ENCODE results near the gene CCR5AS.

CCR5AS gene

DNA sequence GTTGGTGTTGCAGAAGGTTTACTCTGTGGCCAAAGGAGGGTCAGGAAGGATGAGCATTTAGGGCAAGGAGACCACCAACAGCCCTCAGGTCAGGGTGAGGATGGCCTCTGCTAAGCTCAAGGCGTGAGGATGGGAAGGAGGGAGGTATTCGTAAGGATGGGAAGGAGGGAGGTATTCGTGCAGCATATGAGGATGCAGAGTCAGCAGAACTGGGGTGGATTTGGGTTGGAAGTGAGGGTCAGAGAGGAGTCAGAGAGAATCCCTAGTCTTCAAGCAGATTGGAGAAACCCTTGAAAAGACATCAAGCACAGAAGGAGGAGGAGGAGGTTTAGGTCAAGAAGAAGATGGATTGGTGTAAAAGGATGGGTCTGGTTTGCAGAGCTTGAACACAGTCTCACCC lies 32.1 kb downstream of the CCR5AS start:
- no peak for DNase-seq

DNA sequence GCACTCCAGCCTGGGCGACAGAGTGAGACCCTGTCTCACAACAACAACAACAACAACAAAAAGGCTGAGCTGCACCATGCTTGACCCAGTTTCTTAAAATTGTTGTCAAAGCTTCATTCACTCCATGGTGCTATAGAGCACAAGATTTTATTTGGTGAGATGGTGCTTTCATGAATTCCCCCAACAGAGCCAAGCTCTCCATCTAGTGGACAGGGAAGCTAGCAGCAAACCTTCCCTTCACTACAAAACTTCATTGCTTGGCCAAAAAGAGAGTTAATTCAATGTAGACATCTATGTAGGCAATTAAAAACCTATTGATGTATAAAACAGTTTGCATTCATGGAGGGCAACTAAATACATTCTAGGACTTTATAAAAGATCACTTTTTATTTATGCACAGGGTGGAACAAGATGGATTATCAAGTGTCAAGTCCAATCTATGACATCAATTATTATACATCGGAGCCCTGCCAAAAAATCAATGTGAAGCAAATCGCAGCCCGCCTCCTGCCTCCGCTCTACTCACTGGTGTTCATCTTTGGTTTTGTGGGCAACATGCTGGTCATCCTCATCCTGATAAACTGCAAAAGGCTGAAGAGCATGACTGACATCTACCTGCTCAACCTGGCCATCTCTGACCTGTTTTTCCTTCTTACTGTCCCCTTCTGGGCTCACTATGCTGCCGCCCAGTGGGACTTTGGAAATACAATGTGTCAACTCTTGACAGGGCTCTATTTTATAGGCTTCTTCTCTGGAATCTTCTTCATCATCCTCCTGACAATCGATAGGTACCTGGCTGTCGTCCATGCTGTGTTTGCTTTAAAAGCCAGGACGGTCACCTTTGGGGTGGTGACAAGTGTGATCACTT lies 34.1 kb downstream of the CCR5AS start:
- no peak for DNase-seq

DNA sequence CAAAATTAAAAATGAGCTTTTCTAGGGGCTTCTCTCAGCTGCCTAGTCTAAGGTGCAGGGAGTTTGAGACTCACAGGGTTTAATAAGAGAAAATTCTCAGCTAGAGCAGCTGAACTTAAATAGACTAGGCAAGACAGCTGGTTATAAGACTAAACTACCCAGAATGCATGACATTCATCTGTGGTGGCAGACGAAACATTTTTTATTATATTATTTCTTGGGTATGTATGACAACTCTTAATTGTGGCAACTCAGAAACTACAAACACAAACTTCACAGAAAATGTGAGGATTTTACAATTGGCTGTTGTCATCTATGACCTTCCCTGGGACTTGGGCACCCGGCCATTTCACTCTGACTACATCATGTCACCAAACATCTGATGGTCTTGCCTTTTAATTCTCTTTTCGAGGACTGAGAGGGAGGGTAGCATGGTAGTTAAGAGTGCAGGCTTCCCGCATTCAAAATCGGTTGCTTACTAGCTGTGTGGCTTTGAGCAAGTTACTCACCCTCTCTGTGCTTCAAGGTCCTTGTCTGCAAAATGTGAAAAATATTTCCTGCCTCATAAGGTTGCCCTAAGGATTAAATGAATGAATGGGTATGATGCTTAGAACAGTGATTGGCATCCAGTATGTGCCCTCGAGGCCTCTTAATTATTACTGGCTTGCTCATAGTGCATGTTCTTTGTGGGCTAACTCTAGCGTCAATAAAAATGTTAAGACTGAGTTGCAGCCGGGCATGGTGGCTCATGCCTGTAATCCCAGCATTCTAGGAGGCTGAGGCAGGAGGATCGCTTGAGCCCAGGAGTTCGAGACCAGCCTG lies 35.1 kb downstream of the CCR5AS start:
- DNase-seq = no peak

DNA sequence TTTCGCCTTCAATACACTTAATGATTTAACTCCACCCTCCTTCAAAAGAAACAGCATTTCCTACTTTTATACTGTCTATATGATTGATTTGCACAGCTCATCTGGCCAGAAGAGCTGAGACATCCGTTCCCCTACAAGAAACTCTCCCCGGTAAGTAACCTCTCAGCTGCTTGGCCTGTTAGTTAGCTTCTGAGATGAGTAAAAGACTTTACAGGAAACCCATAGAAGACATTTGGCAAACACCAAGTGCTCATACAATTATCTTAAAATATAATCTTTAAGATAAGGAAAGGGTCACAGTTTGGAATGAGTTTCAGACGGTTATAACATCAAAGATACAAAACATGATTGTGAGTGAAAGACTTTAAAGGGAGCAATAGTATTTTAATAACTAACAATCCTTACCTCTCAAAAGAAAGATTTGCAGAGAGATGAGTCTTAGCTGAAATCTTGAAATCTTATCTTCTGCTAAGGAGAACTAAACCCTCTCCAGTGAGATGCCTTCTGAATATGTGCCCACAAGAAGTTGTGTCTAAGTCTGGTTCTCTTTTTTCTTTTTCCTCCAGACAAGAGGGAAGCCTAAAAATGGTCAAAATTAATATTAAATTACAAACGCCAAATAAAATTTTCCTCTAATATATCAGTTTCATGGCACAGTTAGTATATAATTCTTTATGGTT lies 35.9 kb downstream of the CCR5AS start, which contains the start of gene CCR5:
Gene CCR5, plus strand, starts transcription at position 108 of the 680 bp plus-strand sequence. CDS start 1,957 bp downstream, outside the sequence.
- DNase-seq = no peak

DNA sequence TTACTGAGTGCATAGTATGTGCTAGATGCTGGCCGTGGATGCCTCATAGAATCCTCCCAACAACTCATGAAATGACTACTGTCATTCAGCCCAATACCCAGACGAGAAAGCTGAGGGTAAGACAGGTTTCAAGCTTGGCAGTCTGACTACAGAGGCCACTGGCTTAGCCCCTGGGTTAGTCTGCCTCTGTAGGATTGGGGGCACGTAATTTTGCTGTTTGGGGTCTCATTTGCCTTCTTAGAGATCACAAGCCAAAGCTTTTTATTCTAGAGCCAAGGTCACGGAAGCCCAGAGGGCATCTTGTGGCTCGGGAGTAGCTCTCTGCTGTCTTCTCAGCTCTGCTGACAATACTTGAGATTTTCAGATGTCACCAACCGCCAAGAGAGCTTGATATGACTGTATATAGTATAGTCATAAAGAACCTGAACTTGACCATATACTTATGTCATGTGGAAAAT lies 37.2 kb downstream of the CCR5AS start:
- DNase-seq = no peak

DNA sequence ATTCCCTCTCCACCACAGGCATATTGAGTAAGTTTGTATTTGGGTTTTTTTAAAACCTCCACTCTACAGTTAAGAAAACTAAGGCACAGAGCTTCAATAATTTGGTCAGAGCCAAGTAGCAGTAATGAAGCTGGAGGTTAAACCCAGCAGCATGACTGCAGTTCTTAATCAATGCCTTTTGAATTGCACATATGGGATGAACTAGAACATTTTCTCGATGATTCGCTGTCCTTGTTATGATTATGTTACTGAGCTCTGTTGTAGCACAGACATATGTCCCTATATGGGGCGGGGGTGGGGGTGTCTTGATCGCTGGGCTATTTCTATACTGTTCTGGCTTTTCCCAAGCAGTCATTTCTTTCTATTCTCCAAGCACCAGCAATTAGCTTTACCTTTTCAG lies 37.7 kb downstream of the CCR5AS start:
- no peak for DNase-seq

DNA sequence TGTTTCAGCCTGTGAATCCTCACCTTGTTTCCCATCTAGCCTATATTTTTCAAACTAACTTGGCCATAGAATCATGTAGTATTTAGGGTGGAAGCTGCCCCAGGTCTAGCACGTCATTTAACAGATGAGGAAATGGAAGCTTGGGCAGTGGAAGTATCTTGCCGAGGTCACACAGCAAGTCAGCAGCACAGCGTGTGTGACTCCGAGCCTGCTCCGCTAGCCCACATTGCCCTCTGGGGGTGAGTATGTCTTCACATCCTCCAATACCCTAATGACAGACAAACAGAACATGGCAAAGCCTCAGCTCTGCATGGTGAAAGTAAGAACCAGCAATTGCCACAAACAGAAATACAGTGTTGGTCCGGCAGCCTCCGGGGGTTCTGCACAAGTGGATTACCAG lies 38.3 kb downstream of the CCR5AS start:
- no peak for DNase-seq

DNA sequence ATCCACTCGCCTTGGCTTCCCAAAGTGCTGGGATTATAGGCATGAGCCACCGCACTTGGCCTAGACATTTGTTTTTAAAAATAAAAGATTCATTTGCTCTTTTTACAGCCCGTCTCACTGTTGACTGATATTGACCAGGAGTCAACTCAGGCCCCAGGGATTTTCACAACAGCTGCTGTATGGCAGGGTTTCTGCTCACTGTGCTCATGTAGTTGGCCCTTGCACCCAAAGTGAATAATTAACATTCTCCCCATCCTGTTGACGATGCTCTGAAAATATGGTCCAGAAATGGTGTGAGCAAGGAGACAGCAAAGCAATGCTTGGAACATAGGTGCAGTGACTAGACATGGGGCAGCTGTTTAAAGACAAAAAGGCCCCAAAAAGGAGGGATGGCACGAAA lies 39.1 kb downstream of the CCR5AS start:
- DNase-seq = no peak

DNA sequence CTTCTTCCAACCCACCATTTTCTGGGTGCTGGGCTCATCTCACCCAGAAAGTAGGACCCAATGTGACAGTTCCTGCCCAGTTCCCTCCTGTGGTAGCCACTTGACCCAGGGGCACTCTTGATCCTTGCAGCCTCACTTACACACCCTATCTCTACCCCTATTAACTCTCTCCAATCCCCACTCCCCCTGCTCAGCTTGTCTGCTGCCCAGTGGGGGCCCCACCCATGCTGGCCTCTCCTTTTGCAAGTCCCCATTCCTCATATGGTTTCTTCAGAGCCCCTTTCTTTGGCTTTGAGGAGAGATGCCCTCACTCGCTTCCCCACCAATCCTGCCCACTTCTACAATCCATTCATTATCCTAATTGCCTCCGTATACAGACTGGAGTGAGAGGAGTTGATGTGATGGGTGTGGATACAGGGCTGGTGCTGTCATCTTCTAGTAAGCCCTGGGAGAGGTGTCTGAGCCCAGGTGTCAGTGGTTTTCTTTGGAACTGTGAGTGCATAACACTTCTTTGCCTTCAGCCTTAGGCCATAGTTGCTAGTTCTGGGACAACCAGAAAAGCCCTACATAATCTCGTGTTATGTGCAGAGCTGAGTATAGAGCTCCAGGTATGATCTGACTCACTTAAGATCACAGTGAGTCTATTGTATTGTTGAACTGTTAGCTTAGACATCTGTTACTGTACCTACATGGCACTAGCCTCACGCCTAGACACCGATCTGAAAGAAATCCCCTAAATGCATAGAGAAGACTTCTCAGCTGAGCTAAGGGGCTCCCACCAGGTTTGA lies 40.9 kb downstream of the CCR5AS start:
- DNase-seq = no peak

DNA sequence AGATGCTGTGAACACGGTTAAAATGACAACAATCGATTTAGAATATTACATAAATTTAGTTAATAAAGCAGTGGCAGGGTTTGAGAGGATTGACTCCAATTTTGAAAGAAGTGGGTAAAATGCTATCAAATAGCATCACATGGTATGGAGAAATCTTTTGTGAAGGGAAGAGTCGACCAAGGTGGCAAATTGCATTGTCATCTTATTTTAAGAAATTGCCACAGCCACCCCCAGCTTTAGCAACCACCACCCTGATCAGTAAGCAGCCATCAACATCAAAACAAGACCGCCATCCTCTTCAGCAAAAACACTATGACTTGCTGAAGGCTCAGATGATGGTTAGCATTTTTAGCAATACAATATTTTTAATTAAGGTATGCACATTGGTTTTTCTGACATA lies 41.8 kb downstream of the CCR5AS start:
- DNase-seq = no peak

DNA sequence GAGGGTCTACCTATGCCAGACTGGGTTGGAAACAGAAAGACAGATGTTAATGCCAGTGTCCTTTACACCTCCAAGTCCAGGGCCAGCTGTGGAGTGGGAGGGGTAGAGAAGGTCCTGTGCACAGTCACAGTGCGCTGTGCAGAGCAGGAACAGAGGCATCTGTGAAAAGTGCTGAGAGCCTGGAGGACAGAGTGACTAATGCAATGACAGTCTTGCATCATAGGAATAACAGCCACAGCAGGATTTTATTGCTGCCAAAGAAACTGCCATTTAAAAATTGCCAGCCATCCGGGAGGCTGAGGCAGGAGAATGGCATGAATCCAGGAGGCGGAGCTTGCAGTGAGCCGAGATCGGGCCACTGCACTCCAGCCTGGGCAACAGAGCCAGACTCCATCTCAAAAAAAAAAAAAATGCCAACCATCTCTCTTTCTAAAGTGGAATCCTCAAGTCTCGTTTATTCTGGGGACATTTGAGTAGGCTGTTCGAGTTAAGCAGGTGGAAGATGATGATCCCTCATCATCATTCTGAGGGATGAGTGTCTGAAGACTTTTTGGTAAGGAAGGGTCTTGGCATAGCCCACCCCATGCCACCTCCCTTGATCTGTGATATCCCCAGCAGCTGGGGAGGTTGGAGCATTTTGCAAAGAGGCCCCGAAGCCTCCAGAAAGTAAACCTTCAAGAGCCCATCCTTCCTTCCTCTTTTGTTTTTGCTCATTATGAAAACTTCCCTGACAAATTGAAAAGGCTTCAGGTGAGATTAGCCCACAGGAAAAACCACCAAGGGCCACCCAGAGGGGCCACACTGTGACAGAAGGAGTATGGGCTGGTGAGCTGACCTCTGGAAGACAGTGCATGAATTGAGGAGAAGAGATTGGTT lies 45.2 kb downstream of the CCR5AS start:
- no peak for DNase-seq

DNA sequence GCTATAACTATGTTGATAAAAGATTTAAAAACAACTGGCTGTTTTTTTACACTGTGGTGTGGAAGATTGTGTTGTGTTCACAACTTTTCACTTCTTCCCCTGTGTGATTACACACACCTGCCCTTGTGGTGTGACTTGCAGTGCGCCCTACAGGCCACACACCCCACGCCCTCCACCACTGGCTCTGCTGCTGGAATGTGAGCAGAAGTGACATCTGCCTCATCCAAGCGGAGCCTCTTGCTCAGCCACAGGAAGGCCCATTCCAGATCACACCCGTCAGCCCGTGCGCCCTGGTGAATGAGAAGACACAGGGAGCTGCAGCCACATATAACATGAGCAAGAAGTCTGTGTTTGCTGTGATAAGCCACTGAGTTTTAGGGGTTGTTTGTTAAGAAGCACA lies 46.0 kb downstream of the CCR5AS start:
- DNase-seq = no peak

DNA sequence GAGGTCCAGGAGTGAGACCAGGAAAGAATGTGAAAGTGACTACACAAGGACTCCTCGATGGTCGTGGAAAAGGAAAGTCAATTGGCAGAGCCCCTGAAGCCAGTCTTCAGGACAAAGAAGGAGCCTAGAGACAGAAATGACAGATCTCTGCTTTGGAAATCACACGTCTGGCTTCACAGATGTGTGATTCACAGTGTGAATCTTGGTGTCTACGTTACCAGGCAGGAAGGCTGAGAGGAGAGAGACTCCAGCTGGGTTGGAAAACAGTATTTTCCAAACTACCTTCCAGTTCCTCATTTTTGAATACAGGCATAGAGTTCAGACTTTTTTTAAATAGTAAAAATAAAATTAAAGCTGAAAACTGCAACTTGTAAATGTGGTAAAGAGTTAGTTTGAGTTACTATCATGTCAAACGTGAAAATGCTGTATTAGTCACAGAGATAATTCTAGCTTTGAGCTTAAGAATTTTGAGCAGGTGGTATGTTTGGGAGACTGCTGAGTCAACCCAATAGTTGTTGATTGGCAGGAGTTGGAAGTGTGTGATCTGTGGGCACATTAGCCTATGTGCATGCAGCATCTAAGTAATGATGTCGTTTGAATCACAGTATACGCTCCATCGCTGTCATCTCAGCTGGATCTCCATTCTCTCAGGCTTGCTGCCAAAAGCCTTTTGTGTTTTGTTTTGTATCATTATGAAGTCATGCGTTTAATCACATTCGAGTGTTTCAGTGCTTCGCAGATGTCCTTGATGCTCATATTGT lies 47.0 kb downstream of the CCR5AS start:
- no peak for DNase-seq

DNA sequence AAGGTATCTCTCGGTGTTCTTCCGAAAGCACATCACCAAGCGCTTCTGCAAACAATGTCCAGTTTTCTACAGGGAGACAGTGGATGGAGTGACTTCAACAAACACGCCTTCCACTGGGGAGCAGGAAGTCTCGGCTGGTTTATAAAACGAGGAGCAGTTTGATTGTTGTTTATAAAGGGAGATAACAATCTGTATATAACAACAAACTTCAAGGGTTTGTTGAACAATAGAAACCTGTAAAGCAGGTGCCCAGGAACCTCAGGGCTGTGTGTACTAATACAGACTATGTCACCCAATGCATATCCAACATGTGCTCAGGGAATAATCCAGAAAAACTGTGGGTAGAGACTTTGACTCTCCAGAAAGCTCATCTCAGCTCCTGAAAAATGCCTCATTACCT lies 48.4 kb downstream of the CCR5AS start:
- no peak for DNase-seq

DNA sequence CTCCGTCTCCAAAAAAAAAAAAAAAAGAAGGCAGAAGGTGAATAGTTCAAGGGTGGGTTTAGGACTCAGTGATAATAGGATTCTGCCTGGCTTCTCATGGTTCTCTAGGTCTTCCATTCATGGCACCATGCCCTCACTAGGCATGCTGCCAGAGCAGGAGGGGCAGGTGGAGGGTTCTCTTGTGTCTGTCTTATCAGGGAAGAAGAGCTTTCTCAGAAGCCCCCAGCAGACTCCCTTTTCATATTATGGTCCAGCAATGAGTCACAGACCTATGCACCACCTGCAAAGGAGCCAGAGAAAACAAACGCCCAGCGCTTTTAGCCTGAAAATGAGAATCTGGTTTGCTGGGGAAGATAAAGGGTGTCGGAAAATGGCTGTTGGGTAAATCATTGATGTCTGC lies 50.0 kb downstream of the CCR5AS start:
- DNase-seq = no peak

DNA sequence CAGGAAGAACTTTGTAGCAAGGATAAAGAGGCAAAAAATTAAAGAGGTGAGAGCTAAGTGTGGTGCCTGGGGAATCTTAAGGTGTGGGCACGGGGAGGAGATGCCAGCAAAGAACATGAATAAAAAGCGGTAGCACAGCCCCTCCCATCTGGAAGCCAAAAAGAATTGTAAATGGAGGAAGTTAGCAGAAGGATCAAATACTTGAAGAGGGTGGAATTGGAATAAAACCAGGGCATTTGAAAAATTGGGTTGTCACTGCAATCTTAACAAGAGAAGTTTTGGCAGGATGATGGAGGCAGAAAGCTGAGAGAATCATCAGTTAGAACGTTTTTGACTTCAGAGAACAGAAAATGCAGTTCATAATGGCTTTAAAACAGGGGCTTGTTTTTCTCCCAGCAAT lies 50.6 kb downstream of the CCR5AS start:
- DNase-seq = no peak

DNA sequence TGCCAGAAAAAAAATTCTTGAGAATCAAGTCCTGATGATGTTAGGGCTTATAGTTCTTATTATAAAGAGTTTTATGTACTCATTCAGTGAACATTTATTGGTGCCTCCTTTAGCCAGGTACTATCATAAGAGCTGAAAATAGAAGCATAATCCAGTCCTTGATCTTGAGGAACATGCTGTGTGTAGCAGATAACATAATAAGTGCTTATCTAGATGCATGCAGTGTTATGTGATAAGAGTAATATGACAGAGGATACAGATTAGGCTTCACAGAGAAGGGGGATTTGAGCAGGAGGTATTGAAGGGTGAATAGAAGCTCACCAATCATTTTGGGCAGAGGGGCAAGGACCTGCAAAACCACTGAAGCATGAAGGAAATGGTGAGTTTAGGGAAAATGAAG lies 51.9 kb downstream of the CCR5AS start:
- no peak for DNase-seq

DNA sequence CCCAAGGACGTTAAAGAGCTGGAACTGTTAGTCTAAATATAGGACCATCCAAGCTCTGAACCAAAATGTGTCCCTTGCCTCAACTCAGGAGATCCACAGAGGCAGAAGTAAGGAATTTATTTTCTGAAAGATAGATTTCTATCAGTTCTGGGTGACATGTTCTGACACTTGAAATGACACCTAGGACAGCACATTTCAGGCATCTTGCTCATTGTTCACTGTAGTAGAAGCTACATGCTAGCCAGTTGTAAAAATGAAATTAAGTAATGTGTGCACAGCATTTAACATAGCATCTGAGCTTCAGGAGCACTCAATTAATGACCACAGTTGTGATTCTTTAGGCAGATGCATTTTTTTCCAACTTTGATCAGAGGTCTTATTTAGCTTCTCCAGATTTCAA lies 52.4 kb downstream of the CCR5AS start:
- DNase-seq = no peak

DNA sequence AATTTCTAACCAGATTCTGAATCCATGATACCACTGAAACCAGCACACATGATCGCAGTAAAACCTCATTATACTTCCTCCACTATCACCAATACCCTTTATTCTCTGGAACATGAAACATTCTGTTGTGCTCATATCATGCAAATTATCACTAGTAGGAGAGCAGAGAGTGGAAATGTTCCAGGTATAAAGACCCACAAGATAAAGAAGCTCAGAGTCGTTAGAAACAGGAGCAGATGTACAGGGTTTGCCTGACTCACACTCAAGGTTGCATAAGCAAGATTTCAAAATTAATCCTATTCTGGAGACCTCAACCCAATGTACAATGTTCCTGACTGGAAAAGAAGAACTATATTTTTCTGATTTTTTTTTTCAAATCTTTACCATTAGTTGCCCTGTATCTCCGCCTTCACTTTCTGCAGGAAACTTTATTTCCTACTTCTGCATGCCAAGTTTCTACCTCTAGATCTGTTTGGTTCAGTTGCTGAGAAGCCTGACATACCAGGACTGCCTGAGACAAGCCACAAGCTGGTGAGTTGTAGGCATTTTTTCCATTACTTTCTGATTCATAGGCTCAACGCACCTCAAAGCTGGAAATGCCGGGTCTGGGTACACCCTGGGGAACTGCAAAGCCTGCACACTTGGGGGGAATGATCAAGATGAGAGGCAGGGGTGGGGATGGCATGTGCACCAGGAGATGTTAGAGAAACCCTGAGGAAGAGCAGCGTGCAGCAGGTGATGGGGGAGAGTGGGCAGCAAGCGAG lies 53.0 kb downstream of the CCR5AS start, which contains the start of gene CCR2:
Gene CCR2, plus strand, starts transcription at position 465 of the 764 bp plus-strand sequence. CDS start 3,417 bp downstream, outside the sequence.
- no peak for DNase-seq

DNA sequence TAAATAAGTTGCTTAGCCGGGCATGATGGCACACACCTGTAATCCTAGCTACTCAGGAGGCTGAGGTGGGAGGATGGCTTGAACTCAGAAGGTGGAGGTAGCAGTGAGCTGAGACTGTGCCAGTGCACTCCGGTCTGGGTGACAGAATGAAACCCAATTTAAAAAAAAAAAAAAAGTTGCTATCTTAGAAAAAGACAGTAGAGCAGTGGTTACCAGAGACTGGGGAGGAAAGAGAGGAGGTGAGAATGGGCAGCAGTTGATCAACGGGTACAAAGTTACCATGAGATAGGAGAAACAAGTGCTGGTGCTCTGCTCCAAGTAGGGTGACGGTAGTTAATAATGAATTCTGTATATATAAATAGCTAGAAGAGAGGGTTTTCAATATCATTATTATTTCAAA lies 53.8 kb downstream of the CCR5AS start:
- no peak for DNase-seq

Measured in DMS79 (cell line).